GM21390 (cell line): ENCODE data around the gene DTX3L.

Source experiments
- ATAC-seq: cut with Tn5 transposase; IDR thresholded peaks from one replicate; pipeline ENCODE4 v1.9.1; 2021; ENCODE audit not compliant: unreplicated experiment

The DTX3L gene

DNA sequence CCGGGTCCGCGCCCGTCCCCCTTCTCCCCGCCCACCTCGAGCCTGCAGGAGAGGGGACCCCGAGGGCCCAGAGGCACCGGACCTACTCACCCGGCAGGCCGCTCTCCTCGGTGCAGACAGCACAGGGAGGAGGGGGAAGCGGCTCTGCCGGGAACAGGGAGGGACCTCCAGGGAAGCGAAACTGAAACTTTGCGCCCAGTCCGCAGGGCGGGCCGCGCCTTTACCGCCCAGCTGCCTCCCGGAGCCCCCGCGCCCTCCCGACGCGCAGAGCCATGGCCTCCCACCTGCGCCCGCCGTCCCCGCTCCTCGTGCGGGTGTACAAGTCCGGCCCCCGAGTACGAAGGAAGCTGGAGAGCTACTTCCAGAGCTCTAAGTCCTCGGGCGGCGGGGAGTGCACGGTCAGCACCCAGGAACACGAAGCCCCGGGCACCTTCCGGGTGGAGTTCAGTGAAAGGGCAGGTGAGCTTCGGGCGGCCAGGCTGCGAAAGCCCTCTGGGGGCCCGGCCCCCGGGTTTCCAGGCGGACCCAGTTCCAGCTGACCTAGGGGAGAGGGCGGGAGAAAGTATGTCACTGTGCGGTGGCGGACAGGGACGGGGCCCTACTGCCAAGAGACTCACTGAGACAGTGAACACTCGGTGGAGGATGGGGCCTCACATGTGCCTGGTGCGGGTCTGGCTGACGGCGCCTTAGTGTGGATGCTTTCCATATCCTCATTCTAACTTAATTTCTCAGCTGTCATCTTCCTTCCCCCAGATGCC, at the start of gene DTX3L, which contains the start of gene PARP9:
Gene DTX3L, plus strand, starts transcription at position 184 of the 758 bp plus-strand sequence. Its CDS starts 89 bp downstream, at position 273.
Gene PARP9, minus strand, starts transcription at position 146 of the 758 bp plus-strand sequence. CDS start 4,680 bp downstream, outside the sequence.
- peak; percentile 69 for ATAC-seq

DNA sequence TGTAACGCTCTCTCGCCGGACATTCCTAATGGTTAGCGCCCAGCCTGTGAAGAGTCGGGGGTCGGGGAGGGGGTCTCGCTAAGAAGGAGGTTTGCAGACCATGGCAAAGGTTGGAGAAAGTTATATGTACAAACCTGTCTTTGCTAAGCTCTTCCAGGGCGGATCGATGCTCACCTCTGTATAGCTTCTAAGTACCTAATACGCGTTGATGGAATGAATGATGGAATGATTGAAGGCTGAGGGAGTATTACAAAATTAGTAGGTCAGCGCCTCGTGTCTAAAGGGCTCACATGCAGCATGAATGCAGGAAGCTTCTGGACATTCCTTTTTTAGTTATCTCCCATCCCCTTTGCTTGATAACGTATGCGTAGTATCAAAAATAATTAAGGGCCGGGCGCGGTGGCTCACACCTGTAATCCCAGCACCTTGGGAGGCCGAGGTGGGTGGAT, 49.1 kb upstream of the DTX3L start:
- no peak for ATAC-seq

DNA sequence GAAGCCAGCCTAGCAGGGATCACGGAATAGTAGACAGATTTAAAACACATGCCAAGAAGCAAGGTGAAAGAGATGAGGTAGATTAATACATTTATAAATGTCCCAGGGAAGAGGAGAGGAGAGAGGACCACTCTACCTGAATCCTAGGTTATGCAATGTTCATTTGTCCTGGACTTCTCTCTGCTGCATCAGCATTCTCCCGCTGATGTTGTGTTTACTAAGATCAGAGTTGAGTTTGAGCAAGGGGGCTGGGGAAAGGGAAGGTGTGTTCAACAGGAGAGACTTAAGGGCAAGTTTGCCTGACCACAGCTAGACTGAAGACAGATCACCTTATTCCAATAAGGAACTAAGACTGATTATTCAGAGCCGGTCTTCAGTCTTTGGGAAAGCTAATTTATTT, 48.3 kb upstream of the DTX3L start:
- no peak for ATAC-seq

DNA sequence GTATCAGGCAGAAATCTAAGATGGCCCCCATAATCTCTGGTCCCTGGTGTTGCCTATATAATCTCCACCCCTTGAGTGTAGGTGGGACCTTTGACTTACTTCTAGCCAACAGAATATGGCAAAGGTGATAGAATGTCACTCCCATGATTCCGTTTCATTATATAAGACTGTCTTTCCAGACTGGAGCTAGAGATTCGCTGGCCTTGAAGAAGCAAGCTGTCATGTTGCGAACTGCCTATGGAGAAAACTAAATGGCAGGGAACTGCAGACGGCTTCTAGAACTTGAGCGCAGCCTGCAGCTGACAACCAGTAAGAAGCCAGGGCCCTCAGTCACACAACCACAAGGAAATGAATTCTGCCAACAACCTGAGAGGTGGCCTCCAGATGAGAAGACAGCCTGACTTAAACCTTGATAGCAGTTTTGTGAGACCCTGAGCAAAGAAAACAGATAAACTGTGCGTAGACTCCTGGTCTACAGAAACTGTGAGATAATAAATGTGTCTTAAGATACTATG, 47.2 kb upstream of the DTX3L start:
- ATAC-seq = no peak

DNA sequence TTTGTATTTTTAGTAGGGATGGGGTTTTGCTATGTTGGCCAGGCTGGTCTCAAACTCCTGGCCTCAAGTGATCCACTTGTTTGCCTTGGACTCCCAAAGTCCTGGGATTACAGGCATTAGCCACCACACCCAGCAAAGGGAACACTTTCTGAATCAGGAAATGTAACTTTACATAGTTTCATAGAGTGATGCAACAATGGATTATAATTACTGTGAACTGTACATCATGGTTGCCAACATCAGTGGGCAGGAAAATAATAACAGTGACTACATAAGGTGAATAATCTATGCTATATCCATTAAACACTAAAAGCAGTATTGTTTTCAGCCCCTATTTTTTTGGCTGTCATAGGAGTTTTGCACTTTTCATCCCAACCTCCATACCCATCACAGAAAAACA, 44.4 kb upstream of the DTX3L start:
- no peak for ATAC-seq

DNA sequence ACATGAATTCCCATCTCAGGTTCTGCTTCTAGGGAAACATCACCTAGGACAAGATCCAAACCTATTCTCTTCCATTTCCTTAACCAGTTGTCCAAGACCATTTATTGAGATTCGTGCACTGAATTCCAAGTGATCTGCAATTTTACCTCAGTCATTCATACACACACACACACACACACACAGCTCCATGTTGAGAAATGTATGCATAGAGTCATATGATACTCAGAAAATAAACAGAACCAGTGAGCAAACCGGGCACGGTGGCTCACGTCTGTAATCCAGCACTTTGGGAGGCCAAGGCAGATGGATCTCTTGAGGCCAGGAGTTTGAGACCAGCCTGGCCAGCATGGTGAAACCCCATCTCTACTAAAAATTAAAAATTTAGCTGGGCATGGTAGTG, 43.3 kb upstream of the DTX3L start:
- ATAC-seq = no peak

DNA sequence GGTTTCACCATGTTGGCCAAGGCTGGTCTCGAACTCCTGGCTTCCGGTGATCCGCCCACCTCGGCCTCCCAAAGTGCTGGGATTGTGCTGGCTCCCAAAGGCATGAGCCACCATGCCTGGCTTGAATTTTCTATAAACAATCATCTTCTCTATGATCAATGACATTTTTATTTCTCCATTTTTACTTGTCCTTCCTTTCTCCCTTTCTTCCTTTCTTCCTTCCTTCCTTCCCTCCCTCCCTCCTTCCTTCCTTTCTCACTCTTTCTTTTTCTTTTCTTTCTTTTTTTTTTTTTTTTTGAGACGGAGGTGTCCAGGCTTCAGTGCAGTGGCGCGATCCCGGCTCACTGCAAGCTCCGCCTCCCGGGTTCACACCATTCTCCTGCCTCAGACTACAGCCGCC, 40.8 kb upstream of the DTX3L start:
- no peak for ATAC-seq

DNA sequence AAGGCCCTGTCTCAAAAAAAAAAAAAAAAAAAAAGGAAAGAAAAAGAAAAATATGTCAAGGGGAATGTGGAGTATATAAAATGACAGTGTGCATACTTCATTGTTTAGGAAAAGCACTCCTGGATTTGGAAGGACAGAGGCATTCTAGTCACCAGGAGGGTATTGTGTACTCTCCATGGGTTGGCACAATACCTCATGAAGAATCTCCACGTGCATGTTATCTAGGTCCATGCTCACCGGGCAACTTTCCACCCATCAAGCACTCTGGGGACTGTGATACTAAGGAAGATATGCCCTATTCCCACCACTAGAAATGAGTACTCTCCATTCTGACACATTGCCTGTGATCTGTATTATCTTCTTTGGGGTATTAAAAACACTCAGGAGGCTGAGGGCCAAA, 34.0 kb upstream of the DTX3L start:
- ATAC-seq = no peak

DNA sequence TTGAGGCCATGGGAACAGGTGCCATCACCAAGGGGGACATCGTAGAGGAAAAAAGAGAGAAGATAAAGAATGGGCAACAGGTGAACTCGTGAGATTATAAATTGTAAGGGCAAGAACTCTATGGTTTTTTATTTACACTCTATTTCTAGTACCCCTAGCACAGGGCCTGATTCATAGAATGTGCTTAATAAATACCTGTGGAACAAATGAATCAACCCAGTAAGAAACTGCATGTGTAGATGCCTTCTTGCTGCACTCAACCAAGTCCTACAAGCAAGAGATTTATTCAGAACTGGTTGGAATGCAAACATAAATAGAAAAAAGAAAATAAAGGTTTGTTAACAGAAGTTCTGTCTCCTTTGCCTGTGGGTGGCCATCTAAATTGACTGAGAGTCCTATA, 30.7 kb upstream of the DTX3L start:
- ATAC-seq = no peak

DNA sequence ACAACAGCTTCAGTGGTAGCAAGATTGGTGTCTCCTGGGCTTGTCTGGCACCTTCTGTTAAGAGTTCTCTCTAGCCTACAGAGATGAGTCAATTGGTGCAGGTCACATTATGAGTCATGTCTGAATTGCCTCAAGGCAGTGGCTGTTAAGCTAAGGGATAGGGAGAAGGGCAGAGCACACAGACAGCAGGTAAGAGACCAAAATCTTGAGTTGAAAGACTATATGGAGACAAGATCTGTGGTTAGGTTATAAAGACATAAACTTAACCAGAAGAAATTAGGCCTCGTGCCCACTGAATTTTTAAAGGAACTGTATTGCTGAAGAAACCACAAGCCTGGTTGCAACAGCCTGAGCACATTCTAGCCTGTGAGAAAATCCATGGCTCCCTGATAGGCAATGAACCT, 30.2 kb upstream of the DTX3L start:
- peak; percentile 100 for ATAC-seq

DNA sequence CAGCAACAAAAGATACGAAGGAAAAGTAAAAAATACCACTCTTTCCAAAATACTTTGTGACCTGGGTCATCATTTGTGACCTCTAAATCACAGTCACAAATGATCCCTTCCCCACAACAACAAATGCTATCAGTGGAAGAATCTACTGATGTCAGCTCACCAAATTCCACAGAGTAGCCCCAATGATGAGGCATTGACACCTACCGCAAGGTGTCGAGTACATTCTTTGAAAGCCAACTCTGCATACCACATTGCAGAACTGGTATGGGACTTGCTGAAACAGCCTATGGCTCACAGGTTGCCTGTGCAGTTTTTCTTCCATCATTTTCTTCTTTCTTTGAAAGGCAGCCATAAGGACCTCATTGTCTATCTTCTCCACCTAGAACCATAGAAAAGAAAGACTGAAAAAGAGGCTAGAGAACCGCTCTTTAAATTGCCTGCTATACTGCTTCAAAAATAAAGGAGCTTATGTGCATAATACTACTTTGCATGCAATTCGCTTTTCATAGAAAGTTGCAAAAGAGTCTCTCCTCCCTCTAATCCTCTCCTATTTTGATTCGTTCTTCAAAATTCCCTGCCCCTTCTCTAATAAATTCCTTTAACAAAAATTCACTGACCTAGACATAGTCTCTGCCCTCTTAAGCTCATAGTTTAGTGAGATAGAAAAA, 28.0 kb upstream of the DTX3L start:
- ATAC-seq = no peak

DNA sequence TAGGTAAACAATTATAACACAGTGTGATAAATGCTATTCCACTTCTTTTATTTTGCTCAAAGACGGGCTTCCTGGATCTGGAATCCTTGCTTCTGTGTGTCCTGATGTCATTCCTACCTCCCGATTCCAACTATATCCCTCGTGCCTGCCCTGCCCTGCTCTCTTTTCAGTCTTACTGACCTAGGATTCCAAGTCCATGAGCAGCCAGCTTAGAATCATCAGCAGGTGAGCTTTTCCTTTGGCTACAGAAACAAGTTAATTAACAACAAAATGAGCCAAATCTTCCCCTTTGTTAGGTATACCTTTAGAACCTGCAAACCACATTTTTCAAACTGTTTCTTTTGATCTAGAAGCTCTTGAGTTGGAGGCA, 27.5 kb upstream of the DTX3L start:
- no peak for ATAC-seq

DNA sequence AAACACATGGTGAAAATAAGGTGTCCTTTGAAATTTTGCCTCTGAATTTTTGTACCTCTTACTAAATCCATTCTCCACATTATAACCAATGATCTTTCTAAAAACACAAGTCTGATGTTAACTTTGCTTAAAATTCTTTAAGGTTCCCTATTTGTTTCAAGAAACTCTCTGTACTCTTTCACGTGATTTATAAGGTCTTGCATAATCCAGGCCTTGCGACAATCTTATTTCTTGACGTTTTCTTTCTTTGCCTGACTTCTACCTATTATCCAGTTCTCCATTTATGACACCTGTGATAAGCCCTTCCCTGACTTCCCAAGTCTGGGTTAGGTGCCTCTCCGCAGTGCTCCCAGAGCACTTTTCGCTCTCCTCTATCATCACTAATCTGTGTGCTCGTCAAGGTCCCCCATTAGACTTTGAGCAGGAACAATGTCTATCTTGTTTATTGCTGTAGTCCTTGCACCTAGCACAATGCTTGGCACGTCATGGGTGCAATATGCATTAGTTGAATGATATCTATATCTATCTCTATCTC, 25.1 kb upstream of the DTX3L start:
- no peak for ATAC-seq

DNA sequence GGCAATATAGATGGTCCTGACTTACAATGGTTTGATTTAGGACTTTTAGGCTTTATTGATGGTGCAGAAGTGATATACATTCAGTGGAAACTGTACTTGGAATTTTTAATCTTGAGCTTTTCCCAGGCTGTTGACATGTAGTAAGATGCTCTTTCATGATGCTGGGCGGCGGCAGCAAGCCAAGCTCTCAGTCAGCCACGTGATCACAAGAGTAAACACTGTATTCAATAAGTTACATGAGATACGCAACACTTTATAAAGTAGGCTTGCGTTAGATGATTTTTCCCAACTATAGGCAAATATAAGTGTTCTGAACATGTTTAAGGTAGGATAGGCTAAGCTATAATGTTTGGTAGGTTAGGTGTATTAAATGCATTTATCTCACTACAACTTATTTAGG, 18.0 kb upstream of the DTX3L start:
- no peak for ATAC-seq

DNA sequence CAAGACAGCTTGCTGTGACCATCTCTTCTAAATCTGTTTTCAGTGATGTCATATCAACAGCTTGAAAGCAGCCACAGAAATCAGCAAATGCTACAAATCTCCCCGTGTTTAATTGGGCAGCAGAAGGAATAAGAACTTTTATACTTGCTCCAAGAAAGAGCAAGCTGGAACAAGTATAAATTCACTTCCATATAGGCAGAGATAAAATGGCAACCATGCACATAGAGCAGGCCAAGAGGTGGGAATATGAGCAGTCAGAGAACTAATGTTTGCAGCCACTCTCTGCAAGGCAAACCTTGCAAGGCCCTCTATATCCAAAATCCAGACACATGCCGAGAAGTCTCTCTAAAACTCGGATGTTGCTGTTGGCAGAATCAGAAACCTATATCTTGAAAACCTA, 16.1 kb upstream of the DTX3L start:
- no peak for ATAC-seq

DNA sequence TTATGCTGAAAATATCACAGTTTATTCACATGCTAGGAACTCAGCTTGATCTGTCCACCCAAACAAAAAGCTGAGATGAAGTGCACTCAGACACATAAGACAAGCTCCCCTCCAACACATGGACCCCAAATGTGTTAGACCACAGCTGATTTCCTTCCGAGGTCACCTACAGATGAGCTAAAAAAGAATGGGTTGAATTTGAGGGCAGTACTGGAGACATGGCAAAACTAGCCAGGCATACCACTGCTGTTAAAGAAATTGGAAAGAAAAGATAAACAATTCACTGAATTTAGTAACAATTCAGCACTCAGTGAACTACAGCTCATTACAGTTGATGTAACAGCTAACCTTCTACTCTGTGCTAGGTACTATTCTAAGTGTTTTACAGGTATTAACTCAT, 15.5 kb upstream of the DTX3L start:
- ATAC-seq = no peak

DNA sequence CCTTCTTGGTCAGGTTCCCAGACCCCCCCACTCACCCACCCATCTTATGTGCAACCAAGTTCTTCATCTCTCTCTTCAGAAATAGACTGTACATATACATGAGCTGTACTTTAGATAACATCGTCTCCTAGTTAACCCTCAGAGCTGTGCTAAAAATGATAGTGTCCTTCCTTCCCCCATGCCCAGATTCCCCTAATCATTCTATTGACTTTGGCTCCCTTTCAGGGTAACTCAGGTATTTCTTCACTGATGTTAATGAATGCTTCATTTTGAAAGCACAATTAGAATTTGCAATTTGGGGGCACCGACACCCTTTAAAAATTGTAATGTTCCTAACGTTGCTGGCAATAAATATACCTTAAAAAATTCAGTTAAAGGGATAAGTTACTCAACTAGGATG, 11.0 kb upstream of the DTX3L start:
- ATAC-seq = no peak

DNA sequence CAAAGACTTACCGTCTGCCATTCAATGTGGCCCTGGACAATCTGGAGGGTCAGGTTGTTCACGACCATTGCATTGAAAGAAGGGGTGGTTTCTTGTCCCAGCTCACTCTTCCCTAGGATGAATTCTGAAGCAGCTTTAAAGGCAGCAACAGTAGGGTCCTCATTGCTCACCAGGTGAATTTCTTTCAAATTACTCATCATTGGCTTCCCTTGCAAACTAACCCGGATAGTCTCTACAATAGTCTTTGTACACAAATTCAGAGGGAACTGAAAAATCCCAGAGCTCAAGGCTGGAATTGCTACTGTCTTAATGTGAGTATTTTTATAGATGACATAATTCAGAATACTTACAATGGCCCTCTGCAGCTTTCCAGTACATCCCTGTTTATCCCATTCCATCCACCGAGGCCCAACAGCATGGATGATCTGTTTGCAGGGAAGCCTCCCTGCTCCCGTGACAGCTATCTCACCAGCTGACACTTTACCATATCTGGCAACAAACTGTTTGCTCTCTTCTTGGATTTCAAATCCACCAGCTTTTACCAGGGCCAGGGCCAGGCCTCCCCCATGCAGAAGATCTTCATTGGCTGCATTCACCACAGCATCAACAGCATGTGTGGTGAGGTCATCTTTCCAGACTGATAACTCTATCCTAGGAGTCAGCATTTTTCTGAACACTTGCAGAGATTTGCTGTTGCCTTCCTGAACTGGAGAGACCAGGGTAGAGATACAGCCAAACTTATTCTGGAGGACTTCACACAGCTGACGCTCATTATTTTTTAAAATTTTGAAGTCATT, 8.7 kb upstream of the DTX3L start:
- no peak for ATAC-seq

DNA sequence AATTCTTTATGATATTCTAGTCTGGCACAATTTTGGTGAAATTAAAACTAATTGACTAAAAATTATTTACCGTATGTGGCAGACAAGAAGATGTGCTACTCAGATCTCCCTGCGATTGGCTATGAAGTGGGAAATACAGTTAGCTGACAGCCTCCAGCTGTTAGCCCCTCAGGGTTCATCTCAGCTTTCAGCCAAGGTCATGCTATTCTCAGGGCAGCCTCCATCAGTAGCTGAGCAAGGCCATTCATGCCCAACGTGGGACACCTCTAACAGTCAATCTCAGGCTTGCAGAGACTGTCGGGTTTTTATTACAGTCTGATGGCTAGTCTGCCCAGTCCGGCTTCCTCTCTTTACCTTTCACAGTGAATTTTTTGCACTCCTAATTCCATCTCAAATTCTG, 6.8 kb upstream of the DTX3L start:
- ATAC-seq = no peak

DNA sequence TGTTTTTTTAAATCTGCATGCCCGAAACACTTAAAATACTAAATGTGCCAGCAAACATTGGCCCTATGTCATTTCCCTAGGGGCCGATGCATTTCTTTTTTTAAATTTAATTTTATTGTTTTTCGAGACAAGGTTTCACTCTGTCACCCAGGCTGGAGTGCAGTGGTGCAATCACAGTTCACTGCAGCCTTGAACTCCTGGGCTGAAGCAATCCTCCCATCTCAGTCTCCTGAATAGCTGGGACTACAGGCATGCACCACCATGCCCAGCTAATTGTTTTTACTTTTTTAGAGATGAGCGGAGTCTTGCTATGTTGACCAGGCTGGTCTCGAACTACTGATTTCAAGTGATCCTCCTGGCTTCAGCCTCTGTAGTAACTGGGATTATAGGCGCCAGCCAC, 5.5 kb upstream of the DTX3L start:
- no peak for ATAC-seq

DNA sequence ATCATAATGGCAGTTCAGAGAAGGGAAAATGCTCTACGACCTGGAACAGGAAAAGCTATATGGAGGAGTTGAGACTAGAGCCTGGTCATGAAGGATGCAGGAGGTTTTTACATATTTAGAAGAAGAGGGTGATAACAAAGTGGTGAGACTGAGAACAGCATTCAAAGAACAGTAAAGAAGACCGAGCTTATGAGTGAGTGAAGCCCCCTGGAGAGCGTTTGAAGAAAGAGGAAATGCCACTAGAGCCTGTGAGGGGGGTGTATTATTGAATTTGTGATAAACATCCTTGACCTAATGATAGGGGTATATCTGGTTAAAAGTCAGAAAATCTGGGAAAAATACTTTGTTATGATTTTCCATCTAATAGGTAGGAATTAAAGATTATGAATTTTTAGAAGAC, 4.2 kb upstream of the DTX3L start:
- ATAC-seq = no peak
